SK-N-SH (cell line): ENCODE data around the gene PLA2G6. TPM values are rescaled to one million over a fixed set of nuclear protein-coding genes. Genes with fewer than 3 reads are reported as not detected.
"Not testable (repeated sequence)": the region's sequence is repeated elsewhere in the genome, so short reads cannot be mapped to it uniquely, and the experiment has no call there.

ENCODE experiments used
- CTCF ChIA-PET: fragments of 300-600, 350-600 bp; formaldehyde crosslinking; extraction: SDS; loops from one replicate; lab custom pipeline; 2021; lab: Yijun Ruan, JAX
- POLR2A ChIA-PET: fragments of 350-600 bp; sonication (Branson Sonifier 250); formaldehyde crosslinking; extraction: SDS; loops from one replicate; lab custom pipeline; 2020; ENCODE audit warnings: antibody characterized with exemption, inconsistent platforms; lab: Yijun Ruan, JAX
- DNase-seq: peaks from one replicate; pipeline ENCODE4 v3.0.0; 2012
- H2AFZ ChIP-seq: fragments of 200-600 bp; sonication (generic); 2 replicates; pipeline ENCODE4 v1.8.1; 2016; ENCODE audit warnings: antibody characterized with exemption, mild to moderate bottlenecking, low read depth
- H3F3A ChIP-seq: fragments of 200-600 bp; sonication (generic); replicated peaks from 2 replicates; pipeline ENCODE3; 2016; ENCODE audit warnings: antibody characterized with exemption, mild to moderate bottlenecking; ENCODE audit not compliant: insufficient read depth
- H3K27ac ChIP-seq, 2 experiments: fragments of 200-500 bp in 1 of 2; fragments of 200-600 bp in 1 of 2; sonication (Bioruptor generic) in 1 of 2; sonication (generic), shearing (Covaris generic) in 1 of 2; 2 replicates each; pipeline versions ENCODE4 v1.5.1 to v1.6.1; 2014 to 2016; ENCODE audit warnings: low read depth in 2 of 2, inconsistent platforms in 1 of 2, low read length in 1 of 2, mild to moderate bottlenecking in 1 of 2, mixed read lengths in 1 of 2
- H3K27me3 ChIP-seq: fragments of 200-600 bp; sonication (generic), shearing (Covaris generic); 2 replicates; pipeline ENCODE4 v1.6.1; 2016; ENCODE audit warnings: mixed run types; ENCODE audit not compliant: insufficient read depth
- H3K36me3 ChIP-seq, 2 experiments: fragments of 200-500 bp in 1 of 2; fragments of 200-600 bp in 1 of 2; sonication (Bioruptor generic) in 1 of 2; sonication (generic) in 1 of 2; replicated peaks in 1 of 2; 2 replicates each; pipeline versions ENCODE3 to v1.5.1; 2014 to 2016; ENCODE audit warnings: low read length in 1 of 2, mild to moderate bottlenecking in 1 of 2; ENCODE audit not compliant: insufficient read depth in 2 of 2, control insufficient read depth in 1 of 2
- H3K4me1 ChIP-seq, 2 experiments: fragments of 200-500 bp in 1 of 2; fragments of 200-600 bp in 1 of 2; sonication (Bioruptor generic) in 1 of 2; sonication (generic), shearing (Covaris generic) in 1 of 2; 2 replicates each; pipeline versions ENCODE4 v1.5.1 to v1.6.1; 2014 to 2016; ENCODE audit warnings: low read depth in 1 of 2, low read length in 1 of 2, mixed run types in 1 of 2; ENCODE audit not compliant: insufficient read depth in 2 of 2, control insufficient read depth in 1 of 2
- H3K4me2 ChIP-seq: fragments of 200-600 bp; sonication (generic), shearing (Covaris generic); 2 replicates; pipeline ENCODE4 v1.6.1; 2017; ENCODE audit warnings: mixed run types
- H3K4me3 ChIP-seq, 2 experiments: fragments of 200-500 bp in 1 of 2; fragments of 200-600 bp in 1 of 2; sonication (Bioruptor generic) in 1 of 2; sonication (generic), shearing (Covaris generic) in 1 of 2; 2 replicates each; pipeline versions ENCODE4 v1.5.1 to v1.8.1; 2014 to 2016; ENCODE audit warnings: low read depth in 2 of 2, inconsistent platforms in 1 of 2, low read length in 1 of 2, mild to moderate bottlenecking in 1 of 2, mixed read lengths in 1 of 2, moderate library complexity in 1 of 2
- H3K79me2 ChIP-seq: fragments of 200-600 bp; sonication (generic); 2 replicates; pipeline ENCODE4 v1.8.1; 2017; ENCODE audit warnings: mild to moderate bottlenecking; ENCODE audit not compliant: insufficient read depth
- H3K9ac ChIP-seq: fragments of 200-600 bp; sonication (generic); 2 replicates; pipeline ENCODE4 v1.6.1; 2017; ENCODE audit warnings: mixed run types
- H3K9me2 ChIP-seq: fragments of 200-600 bp; sonication (generic); 2 replicates; pipeline ENCODE4 v1.6.1; 2017; ENCODE audit warnings: mixed run types
- H3K9me3 ChIP-seq: fragments of 200-600 bp; sonication (generic); 2 replicates; pipeline ENCODE4 v1.6.1; 2017; ENCODE audit warnings: mixed run types, mild to moderate bottlenecking, moderate library complexity
- H4K20me1 ChIP-seq: fragments of 200-600 bp; sonication (generic); 2 replicates; pipeline ENCODE4 v1.6.1; 2017; ENCODE audit warnings: mild to moderate bottlenecking, mixed run types; ENCODE audit not compliant: insufficient read depth
- ELF1 ChIP-seq: IDR thresholded peaks from 2 replicates; pipeline ENCODE4 v1.4.0; 2012
- EP300 ChIP-seq, 2 experiments: IDR thresholded peaks; 2 replicates each; pipeline versions ENCODE4 v1.4.0 to v1.6.1; 2012; ENCODE audit warnings: borderline replicate concordance in 1 of 2, low read depth in 1 of 2, low read length in 1 of 2
- EZH2phosphoT487 ChIP-seq: fragments of 200-600 bp; sonication (generic); IDR thresholded peaks from 2 replicates; pipeline ENCODE4 v1.6.1; 2017; ENCODE audit warnings: low read depth, mixed run types, mild to moderate bottlenecking, antibody characterized with exemption, moderate library complexity, borderline replicate concordance
- FOXJ3 ChIP-seq: sonication (generic); formaldehyde crosslinking; IDR thresholded peaks from 2 replicates; pipeline ENCODE4 v1.5.1; 2020; ENCODE audit warnings: mild to moderate bottlenecking, missing genetic modification reagents
- MEF2A ChIP-seq: IDR thresholded peaks from 2 replicates; pipeline ENCODE4 v1.4.0; 2012; ENCODE audit warnings: low read depth, borderline replicate concordance
- NRF1 ChIP-seq: IDR thresholded peaks from 2 replicates; pipeline ENCODE4 v1.6.1; 2012; ENCODE audit warnings: low read depth, mild to moderate bottlenecking, low read length
- RAD21 ChIP-seq: IDR thresholded peaks from 2 replicates; pipeline ENCODE4 v1.6.1; 2012; ENCODE audit warnings: mild to moderate bottlenecking, low read length
- RXRA ChIP-seq: IDR thresholded peaks from 2 replicates; pipeline ENCODE4 v1.4.0; 2012; ENCODE audit warnings: low read depth, mild to moderate bottlenecking, borderline replicate concordance
- TEAD4 ChIP-seq: IDR thresholded peaks from 2 replicates; pipeline ENCODE4 v1.4.0; 2012; ENCODE audit warnings: mild to moderate bottlenecking, borderline replicate concordance; ENCODE audit not compliant: insufficient read depth
- YY1 ChIP-seq: IDR thresholded peaks from 2 replicates; pipeline ENCODE4 v1.4.0; 2012; ENCODE audit warnings: low read depth, mild to moderate bottlenecking
- WGBS: methylation state at CpG from one replicate; pipeline ENCODE4 v1.1.6; 2017; ENCODE audit warnings: low lambda C conversion rate; 5-methylcytosine and 5-hydroxymethylcytosine counted together
- polyA plus RNA-seq, 3 experiments: library from polyadenylated mRNA; depleted of rRNA; stranded (reverse); fragments of >200 nt; gene quantifications; 2 replicates each; pipeline ENCODE4 v1.2.3, GENCODE V29; 2012
- TF ChIP-seq, protein P1 (sequence below): fragments of 200-600 bp; sonication (generic); IDR thresholded peaks from 2 replicates; pipeline ENCODE4 v1.6.1; 2017; ENCODE audit warnings: antibody characterized with exemption, mild to moderate bottlenecking, moderate library complexity

PLA2G6 gene
- polyA plus RNA-seq, 1 of the 3 experiments (the other 2 are of a cell fraction), result 10.5 TPM

DNA sequence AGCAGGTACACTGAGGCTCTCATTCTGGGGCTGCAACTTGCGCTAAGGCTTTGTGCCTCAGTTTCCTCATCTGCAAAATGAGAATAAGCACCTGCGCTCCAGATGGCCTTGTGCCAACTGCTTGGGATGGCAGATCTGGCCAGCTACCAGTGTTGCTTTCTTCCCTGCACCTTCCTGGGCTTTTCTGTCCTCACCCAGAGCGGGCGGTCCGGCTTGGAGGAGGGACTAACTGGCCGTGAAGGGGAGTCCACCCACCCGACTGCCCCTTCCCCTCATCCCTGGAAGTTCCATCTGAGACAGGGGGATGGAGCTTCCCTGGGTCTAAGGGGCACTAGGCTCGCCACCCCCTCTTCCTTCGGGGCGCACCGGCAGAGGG lies 101.2 kb downstream of the PLA2G6 start (continued):
- TF ChIP-seq EP300 (IDR thresholded peaks at IDR 0.05; ENCODE audit: borderline replicate concordance in 1 of 2, low read depth in 1 of 2, low read length in 1 of 2), result no peak
- TF ChIP-seq NRF1, result no peak
- no peak for TF ChIP-seq MEF2A
- TF ChIP-seq EZH2phosphoT487, result no peak
- TF ChIP-seq RXRA, result no peak
- no peak for TF ChIP-seq YY1

DNA sequence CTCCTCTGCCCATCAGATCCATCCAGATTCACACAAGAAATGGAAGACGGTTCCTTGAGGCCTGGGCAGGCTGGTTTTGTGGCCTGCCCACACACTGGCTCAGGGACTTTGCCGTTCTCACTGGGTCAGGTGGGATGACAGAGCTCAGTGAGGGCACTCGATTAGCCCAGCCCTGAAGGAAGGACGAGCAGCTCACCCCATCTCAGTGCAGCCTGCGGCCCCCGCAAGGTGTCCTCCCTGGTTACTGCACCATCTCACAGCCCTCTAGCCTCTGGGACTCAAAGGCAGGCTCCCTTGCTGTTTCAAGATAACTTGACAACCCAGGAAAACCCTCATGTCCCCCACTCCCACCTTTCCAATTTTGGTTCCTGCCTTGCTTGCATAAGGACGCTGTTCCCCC lies 101.8 kb downstream of the PLA2G6 start:
- DNase-seq, result no peak
- ChIA-PET POLR2A (no interaction called here), CTCF (interaction anchor here (2.3 kb wide), 1 partner anchor 27 kb away, joined by 8 read pairs; no protein-coding TSS in a partner anchor)
- 81% methylated on average over 6 of the region's 7 CpGs for WGBS
- Histone ChIP-seq H4K20me1 (no peaks in the 10 kb centered on the region), H3K27ac (no peak overlapping the region), H2AFZ (no peak overlapping the region), H3K9ac (no peak overlapping the region), H3K9me2 (no peaks in the 10 kb centered on the region), H3K27me3 (no peaks in the 10 kb centered on the region), H3K79me2 (no peaks in the 10 kb centered on the region), H3K4me1 (peaks cover 0 to 2% of the 10 kb centered on the region in 2 experiments; a peak in 1 of 4 replicates), H3K36me3 (no peaks in the 10 kb centered on the region), H3K9me3 (no peaks in the 10 kb centered on the region), H3F3A (no peaks in the 10 kb centered on the region), H3K4me3 (no peak overlapping the region), H3K4me2 (no peak overlapping the region)
- no peak for TF ChIP-seq ELF1
- no peak for TF ChIP-seq FOXJ3 (CRISPR knock-in tag)
- TF ChIP-seq RAD21, result no peak
- TF ChIP-seq, protein P1, sequence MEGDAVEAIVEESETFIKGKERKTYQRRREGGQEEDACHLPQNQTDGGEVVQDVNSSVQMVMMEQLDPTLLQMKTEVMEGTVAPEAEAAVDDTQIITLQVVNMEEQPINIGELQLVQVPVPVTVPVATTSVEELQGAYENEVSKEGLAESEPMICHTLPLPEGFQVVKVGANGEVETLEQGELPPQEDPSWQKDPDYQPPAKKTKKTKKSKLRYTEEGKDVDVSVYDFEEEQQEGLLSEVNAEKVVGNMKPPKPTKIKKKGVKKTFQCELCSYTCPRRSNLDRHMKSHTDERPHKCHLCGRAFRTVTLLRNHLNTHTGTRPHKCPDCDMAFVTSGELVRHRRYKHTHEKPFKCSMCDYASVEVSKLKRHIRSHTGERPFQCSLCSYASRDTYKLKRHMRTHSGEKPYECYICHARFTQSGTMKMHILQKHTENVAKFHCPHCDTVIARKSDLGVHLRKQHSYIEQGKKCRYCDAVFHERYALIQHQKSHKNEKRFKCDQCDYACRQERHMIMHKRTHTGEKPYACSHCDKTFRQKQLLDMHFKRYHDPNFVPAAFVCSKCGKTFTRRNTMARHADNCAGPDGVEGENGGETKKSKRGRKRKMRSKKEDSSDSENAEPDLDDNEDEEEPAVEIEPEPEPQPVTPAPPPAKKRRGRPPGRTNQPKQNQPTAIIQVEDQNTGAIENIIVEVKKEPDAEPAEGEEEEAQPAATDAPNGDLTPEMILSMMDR, result no peak
- TF ChIP-seq NRF1, result no peak
- no peak for TF ChIP-seq TEAD4

DNA sequence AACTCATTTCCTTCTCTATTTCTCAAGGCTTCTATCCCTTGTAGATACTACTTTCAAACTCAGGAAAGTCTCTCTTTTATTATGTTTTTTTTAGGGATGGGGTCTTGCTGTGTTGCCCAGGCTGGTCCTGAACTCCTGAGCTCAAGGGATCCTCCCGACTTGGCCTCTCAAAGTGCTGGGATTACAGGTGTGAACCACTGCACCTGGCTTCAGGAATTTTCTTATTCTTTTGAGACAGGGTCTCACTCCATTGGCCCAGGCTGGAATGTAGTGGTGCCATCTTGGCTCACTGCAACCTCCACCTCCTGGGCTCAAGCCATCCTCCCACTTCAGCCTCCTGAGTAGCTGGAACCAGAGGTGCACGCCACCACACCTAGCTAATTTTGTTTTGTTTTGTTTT lies 102.4 kb downstream of the PLA2G6 start:
- H3K4me3 ChIP-seq, H3K27me3 ChIP-seq, H3K36me3 ChIP-seq, H3K27ac ChIP-seq, H3K9me2 ChIP-seq, DNase-seq, POLR2A ChIA-PET, H3K79me2 ChIP-seq, H3F3A ChIP-seq, H3K9me3 ChIP-seq, H3K4me1 ChIP-seq, H3K9ac ChIP-seq, H4K20me1 ChIP-seq, H3K4me2 ChIP-seq, H2AFZ ChIP-seq: not testable (repeated sequence)
- CTCF ChIA-PET, result interaction anchor here (2.3 kb wide), 1 partner anchor 27 kb away, joined by 8 read pairs; no protein-coding TSS in a partner anchor
- WGBS, result 90% methylated on average over 2 of the region's 2 CpGs
